ENCODE data around the gene SPOCK2.
"Not testable (repeated sequence)": the region's sequence is repeated elsewhere in the genome, so short reads cannot be mapped to it uniquely, and the experiment has no call there.

The SPOCK2 gene, protein sequence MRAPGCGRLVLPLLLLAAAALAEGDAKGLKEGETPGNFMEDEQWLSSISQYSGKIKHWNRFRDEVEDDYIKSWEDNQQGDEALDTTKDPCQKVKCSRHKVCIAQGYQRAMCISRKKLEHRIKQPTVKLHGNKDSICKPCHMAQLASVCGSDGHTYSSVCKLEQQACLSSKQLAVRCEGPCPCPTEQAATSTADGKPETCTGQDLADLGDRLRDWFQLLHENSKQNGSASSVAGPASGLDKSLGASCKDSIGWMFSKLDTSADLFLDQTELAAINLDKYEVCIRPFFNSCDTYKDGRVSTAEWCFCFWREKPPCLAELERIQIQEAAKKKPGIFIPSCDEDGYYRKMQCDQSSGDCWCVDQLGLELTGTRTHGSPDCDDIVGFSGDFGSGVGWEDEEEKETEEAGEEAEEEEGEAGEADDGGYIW

DNA sequence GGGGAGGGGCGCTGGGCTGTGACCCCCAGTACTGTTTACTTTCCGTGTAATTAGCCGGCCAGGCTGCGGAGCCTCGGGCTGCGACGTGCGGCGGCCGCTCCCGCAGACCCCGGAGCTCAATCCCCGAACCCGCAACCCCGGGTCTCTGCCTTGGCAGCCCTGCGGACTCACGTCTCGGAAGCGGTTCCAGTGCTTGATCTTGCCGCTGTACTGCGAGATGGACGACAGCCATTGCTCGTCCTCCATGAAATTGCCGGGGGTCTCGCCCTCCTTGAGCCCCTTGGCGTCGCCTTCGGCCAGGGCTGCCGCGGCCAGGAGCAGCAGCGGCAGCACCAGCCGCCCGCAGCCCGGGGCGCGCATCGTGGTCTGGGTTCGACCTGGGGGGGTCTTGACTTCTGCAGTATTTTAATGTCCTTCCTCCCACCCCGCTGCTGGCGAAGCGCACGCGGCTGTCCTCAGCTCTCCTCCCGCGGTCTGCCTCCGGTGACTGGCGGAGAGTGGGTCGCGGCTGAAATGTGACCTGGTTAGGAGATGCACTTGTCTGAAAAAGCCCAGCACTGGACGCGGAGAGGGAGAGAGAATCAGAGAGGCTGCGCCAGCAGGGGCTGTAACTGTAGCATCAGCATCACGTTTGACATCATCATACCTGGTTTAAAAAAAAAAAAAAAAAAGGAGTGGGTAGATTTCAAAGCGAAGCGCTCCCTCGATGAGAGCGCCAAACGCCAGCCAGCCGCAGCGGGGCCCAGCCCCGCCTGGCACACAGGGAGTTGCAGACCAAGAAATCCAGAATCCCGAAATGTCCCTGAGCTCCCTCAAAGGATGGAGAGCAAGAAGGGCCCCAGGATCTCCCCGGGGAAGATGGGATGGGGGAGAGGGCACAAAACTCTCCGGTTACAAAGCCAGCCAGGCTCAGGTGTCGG, at the start of gene SPOCK2:
Gene SPOCK2 (minus strand): TSS at position 583 of the 920 bp plus-strand sequence. CDS start 223 bp downstream, at position 360.
- no peak for DNase-seq

DNA sequence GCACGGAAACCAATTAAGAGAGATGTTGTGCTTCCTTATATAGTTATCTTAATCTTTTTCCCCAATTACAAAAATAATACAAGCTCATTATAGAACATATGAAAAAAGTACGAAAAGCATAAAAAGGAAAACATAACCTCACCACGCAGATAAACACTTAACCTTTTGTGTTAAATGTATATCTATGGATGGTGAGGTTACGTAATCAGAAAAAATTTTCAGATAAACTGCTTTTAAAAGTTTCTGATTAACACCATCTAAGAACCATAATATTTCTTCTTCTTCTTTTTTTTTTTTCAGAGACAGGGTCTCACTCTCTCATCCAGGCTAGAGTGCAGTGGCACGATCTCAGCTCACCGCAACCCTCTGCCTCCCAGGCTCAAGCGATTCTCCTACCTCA, 49.2 kb upstream of the SPOCK2 start:
- no peak for DNase-seq

DNA sequence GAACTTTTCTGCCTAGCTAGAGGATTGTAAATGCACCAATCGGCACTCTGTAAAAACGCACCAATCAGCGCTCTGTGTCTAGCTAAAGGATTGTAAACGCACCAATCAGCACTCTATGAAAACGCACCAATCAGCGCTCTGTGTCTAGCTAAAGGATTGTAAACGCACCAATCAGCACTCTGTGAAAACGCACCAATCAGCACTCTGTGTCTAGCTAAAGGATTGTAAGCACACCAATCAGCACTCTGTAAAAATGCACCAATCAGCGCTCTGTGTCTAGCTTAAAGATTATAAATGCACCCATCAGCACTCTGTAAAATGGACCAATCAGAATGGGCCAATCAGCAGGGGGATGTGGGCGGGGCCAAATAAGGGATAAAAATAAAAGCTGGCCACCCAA, 47.9 kb upstream of the SPOCK2 start:
- DNase-seq, result not testable (repeated sequence)

DNA sequence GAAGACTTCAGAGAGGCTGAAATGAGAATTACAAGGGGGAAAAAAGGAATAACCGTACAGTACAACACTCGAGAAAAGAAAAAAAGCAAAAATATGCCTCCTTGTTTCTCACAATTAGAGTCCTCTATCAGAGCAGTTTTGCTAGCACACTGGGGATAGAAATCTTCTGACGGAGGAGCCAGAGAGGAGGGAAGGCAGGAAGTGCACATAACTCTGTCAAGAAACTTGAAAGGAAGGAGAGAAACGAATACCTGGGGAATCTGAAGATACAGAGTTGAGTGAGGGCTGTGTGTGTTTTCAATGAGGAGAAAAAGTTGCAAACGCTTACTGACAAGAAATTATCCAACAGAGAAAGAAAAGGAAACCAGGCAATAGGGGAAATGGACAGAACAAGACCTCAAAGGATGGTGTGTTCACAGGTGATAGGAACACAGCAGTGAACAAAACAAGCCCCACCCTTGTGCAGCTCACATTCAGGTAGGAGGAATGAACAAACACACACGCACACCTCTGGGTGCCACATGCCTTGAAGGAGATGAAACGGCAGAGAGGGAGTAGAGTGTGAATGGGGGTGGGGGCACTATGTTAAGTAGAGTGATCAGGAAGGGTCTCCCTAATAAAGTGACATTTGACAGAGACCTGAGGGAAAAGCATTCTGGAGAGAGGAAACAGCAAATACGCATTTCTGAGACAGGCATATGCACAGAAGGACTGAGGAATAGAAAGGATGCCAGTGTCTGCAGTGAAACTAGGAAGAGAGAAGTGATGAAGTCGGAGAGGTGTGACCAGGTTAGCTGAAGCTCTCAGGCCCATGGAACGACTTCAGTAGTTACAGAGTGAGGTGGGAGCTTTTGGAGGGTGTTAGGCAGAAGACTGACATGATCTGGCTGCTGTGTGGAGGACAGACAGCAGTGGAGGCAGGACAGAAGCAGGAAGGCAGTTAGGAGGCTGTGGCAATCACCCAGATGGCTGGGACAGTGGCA, 46.7 kb upstream of the SPOCK2 start:
- DNase-seq, result no peak

DNA sequence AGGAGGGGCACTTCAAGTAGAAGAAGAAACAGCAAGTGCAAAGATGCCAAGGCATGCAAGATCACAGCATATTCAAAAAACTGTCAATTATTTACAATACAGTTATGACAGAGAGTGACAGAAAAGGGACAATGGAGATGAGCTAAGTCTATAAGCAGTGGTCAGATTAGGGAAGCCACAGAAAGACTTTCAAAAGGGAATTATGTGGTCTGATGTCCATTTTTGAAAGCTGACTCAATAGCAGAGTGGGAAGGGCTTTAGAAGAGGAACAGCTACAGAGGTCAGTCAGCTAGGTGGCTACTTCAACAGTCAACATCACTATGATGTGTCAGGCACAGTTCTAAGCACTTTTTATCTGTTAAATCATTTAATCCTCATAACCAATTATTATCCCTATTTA, 45.2 kb upstream of the SPOCK2 start:
- DNase-seq, result peak; percentile 60

DNA sequence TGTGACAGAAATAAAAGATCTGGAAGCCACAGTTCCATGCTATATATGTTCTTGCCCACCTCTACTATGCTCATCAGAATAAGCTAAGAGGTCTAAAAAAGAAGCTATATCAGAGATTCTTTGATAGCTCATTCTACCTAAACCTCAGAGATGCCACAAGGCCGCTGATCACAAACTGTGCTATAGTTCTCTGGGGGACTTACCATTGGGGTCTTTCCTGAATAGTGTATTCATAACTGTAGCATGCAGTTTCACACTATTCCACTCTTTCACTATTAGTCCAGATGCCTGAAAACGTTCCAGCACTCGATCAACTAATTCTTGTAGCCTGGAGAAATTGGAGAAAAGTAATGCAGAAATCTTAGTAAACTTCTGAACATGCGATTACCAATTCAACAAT, 44.5 kb upstream of the SPOCK2 start:
- no peak for DNase-seq

DNA sequence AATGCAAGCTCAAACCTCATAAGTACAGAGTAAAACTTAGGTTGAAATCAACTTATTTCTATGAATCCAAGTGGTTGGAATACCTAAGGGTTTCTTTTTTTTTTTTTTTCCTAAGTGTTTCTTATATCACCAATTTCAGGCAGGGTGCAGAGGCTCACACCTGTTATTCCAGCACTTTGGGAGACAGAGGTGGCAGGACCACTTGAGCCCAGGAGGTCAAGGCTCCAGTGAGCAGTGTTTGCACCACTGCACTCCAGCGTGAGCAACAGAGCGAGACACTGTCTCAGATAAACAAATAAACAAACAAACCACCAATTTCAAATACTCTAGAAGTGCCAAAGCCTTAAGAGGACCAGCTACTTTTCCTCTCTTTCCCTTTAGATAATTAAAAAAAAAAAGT, 39.2 kb upstream of the SPOCK2 start:
- DNase-seq, result no peak

DNA sequence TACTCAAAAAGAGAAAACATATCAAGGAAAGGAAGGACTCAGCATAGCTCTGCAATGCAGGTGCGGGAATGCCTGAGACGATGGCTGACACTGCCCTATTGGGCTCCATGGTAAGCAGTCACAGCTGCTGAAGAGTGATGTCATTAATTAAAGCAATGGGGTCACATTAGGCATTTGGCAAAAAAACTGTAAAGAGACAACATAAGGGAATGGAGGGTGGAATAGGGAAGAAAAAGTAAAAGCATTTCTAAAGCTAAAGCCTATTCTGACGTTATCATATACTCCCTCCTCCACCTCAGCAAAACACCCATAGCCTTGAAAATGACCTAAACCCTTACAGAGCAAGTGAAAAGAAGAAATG, 38.5 kb upstream of the SPOCK2 start:
- DNase-seq, result no peak

DNA sequence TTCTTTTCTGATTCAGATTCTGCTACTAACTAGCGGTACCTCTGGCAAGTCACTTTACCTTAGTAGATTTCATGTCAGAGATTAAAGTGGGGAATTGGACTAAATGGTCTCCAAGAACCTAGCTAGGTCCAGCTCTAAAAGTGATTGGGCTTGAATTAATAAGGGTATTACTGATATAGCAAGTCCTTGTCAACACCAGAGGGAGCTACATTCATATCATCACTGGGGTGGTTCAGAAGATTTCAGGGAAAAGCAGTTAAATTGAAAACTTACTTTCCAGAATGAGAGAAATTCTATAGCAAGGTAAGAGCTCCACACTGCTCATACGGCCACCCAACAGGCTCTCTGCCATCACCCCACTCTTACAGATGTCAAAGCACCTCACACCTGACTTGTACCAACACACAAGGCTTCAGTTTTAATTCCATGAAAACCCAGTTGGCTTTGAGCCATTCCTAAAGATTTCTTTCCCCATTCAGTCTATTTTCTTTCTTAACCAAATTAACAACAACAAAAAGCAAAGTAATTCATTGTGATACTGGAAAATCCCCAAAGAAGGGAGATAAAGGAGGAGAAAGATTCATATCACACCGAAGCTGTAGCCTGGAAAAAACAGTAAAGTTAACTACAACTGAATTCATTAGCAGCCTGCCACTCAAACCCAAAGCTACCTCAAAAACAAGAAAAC, 38.0 kb upstream of the SPOCK2 start:
- peak; percentile 48 for DNase-seq

DNA sequence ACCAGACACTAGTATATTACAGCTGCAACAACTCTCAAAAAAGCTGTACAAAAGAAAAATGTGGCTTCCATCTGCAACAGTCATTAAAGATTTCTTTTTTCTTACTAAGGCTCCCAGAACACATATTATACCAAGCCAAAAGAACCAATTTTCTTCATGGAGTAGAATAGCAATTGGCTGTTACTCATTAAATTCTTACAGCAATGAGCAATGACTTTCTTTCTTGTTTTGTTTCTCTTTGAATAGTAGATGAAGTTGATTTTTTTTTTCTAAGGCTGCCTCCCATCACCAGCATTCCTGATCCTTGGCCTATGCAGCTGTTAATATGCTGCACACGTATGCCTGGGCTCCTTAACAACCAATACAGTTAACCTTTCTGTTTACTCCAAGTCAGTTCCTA, 36.6 kb upstream of the SPOCK2 start:
- DNase-seq, result peak; percentile 56

DNA sequence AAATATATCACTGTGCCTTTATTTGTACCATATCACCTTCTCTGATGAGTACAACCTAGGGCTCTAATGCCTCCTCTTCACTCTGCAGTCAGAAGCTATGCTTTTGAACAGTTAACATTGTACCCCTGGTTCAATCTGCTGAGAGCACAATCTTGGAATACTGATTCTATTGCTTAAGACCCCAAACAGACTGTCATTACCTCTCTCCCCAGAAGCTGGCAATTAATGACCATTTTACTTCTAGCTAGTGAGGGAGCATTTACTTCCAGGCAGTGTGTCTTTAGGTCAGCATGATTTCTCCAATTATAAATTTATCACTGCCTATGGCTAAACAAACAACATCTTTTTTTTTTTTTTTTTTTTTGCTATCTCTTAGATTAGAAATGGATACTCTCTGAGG, 36.0 kb upstream of the SPOCK2 start:
- DNase-seq, result no peak

DNA sequence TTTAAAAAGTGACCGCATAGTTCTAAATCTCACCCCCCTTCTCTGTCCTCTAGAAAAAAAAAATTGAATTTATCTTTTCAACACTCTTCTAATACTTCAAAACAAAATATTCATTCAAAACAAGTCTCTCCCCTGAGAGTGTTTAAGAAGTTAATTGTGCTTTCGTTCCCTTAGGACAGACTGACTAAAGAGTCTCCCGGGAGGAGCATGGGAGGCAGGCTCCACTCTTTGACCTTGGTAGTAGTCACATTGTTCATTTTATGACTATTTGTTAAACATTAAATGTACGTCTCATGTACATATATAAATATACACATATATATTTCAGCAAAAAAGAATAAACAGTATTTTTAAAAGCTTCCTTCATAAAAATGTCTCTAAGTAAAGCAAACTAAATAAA, 35.3 kb upstream of the SPOCK2 start:
- no peak for DNase-seq

DNA sequence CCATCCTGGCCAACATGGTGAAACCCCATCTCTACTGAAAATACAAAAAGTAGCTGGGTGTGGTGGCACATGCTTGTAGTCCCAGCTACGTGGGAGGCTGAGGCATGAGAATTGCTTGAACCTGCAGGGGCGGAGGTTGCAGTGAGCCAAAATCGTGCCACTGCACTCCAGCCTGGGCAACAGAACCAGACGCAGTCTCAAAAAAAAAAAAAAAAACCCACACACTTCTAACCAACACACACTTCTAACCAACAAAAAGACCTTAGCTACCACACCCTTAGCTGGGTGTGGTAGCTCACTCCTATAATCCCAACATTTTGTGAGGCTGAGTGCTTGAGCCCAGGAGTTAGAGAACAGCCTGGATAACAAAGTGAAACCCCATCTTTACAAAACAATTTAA, 33.9 kb upstream of the SPOCK2 start:
- DNase-seq, result no peak

DNA sequence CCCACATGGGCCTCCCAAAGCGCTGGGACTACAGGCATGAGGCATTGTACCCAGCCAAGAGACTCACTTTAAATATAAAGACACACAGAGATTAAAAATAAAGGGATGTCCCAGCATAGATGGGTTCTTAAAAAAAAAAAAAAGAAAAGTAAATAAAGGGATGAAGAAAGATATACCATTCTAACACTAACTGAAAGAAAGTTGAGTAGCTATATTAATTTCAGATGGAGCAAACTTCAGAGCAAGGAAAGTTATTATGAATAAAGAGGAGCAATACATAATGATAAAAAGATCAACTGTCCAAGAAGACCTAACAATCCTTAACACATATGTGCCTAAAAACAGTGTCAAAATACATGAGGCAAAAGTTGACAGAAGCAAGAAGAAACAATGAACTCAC, 33.0 kb upstream of the SPOCK2 start:
- no peak for DNase-seq

DNA sequence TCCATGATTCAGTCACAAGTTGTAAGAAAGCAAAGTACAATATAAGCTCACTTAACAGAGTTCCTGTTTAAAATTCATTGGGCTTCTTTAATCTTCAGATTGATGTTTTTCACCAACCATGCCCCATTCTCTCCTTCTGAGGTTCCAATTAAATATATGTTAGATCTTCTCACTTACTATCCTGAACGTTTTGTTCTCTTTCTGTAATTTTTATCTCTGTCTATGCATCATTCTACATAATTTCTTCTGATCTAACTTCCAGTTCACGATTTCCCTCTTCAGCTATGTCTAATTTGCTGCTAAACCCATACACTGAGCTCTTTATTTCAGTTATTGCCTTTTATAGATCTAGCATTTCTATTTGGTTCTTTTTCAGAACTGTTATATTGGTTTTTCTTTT, 28.0 kb upstream of the SPOCK2 start:
- no peak for DNase-seq

DNA sequence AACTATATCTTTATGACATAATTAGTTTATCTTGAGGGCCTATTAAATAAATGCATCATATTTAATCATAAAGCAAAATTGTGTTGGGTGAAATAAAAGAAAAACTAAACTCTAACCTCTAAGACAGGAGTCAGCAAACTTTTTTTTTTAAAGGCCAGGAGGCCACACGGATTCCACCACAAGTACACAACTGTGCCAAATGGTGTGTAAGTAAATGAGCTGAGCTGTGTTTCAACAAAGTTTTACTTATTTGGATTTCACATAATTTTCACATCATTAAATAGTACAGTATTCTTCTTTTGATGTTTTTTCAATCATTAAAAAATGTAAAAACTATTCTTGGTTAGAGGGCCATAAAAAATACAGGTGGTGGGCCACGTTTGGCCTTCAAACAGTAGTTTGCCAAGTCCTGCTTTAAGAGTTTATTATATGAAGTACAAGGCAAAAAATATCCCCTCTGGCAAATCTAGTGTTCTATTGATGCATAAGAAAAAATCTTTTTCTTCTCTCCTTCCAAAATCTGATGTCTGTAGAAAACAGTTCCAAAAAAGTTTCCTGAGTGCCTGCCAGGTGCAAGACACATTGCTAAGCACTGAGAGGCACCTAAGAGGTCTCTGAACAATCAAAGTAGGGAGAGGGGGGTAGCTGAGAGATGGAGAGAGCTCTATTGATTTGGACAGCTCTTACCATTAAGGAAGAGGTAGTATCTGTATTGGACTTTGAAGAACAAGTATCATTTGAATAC, 26.5 kb upstream of the SPOCK2 start:
- DNase-seq, result no peak

DNA sequence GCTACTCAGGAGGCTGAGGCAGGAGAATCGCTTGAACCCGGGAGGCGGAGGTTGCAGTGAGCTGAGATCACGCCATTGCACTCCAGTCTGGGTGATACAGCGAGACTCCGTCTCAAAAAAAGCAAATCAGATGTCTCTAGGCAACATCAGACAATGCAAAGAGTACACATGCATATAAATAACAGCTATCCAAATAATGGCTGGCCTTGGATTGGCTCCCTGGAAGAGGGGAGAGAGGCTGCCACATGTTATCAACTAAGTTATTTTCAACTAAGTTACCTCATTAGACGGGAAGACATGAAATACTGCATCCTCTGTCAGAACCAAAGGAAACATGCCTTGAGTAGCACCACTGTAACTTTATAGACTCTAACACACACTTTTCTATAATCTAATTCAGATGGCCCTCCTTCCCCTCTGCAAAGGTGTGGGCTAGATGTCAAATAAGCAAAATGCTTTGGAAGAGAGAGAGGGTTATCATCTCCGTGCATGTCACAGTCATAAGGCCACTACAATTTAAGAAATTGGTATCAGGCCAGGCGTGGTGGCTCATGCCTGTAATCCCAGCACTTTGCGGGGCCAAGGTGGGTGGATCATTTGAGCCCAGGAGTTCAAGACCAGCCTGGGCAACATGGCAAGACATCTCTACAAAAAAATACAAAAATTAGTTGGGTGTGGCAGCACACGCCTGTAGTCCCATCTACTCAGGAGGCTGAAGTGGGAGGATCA, 22.5 kb upstream of the SPOCK2 start:
- no peak for DNase-seq

DNA sequence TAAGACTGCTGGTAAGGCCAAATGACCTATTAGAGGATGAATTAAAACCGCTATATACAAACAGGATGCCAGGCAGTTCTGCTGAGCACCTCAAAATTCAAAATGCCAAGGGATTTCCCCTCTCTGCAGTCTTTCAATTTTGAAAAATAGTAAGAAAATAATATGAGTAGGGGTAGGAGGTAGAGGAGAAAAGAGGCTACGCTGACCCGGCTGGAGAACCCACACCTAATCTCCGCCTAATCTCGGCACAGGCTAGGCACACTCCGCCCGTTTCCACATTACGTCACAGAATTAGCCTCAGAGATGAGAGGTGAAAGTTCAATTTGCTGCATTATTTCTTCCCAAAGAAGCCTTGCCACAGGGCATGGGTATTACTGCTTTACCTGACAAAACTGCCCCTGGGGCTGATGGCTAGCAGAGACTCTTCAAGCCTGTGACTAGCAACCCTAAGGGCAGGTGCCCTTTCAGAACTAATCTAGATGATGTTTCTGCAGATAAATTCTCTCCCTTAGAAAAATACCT, 21.3 kb upstream of the SPOCK2 start:
- DNase-seq, result no peak

DNA sequence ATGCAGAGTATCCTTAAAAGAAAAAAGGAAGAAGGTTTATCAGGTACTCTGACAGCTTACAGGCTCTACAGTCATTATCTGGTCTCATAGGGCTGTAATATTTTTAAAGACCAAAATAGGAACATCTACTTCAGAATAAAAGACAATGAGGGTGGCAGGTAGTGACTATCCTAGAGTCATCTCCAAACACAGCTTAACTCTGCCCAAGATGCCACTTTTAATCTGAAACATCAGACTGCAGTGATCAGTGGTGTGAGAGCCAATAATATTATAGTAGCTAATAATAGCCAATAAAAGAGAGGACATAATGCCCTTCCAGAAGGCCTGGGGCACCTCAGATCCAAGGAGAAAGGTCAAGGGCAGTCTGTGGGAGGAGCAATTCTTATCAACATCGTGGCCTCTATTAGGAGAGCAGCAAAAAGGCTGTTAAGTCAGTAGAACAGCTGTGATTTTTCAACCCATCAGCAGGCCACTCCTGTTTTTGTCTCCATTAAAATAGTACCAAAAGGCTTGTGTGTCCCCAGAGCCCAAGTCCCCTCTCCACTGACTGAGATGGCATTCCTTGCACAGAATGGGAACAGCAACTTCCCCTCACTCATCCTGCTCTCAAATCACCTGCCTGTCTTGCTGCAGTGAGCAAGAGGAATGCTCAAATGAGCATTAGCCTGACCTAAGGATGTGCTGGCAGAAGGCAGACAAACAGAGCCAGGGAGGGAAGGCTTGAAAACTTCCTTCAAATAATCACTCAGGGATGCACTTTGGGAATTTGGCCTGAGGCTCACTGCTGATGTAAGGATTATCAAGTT, 20.7 kb upstream of the SPOCK2 start:
- no peak for DNase-seq

DNA sequence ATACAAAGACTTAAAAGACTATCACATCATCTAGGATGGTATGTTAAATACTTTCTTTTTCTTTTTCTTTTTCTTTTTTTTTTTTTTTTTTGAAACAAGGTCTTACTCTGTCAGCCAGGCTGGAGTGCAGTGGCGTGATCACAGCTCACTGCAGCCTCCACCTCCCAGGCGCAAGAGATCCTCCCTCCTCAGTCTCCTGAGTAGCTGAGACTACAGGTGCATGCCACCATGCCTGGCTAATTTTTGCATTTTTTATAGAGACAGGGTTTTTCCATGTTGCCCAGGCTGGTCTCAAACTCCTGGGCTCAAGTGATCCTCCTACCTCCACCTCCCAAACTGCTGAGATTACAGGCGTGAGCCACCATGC, 19.6 kb upstream of the SPOCK2 start:
- DNase-seq, result not testable (repeated sequence)
